GM18505 (cell line): Measurements from ENCODE around the gene PLCB4.
"Not testable (repeated sequence)": the region's sequence is repeated elsewhere in the genome, so short reads cannot be mapped to it uniquely, and the experiment has no call there.

Experiments used
- ATAC-seq: cut with Tn5 transposase; IDR thresholded peaks from one replicate; pipeline ENCODE4 v1.9.1; 2021; ENCODE audit not compliant: unreplicated experiment
- POLR2A ChIP-seq: IDR thresholded peaks from 4 replicates; pipeline ENCODE4 v1.6.1; 2011; ENCODE audit warnings: borderline replicate concordance; ENCODE audit not compliant: insufficient read depth, insufficient read length; ENCODE audit errors: extremely low read depth

The PLCB4 gene

DNA sequence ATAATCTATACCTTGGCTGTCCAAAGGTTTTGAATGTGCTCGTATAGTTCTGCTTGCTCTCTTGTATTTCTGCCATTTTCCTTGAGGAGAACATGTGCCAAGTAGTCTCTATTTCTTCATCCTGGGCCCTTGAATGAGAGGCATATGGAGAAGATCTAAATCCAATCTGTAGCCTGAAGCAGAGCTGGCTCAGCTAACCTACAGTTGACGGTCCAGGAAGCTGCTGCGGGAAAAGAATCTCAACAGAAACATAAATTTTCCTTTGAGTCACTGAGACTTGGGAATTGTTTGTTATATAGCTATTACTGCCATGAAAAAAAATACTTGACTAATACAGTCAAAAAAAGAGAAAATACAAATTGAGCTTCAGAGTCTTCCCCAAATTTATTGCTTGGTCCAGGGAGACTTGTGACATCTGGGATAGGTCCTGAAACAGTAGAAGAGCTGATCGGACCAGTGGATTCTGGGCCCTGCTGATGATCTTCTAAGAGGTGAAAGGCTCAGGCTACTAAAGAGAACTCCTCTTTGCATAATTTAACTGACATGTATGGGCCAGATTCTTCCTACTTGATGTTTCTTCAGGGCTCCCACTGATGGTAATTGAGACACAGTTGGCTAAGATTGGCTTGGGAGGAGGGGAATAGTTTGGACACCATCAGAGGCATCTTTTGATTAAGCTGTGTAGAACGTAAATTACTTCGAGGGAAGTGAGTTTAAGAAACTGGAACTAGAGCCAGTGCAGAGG lies 29.9 kb upstream of the PLCB4 start:
- TF ChIP-seq POLR2A = no peak
- no peak for ATAC-seq

DNA sequence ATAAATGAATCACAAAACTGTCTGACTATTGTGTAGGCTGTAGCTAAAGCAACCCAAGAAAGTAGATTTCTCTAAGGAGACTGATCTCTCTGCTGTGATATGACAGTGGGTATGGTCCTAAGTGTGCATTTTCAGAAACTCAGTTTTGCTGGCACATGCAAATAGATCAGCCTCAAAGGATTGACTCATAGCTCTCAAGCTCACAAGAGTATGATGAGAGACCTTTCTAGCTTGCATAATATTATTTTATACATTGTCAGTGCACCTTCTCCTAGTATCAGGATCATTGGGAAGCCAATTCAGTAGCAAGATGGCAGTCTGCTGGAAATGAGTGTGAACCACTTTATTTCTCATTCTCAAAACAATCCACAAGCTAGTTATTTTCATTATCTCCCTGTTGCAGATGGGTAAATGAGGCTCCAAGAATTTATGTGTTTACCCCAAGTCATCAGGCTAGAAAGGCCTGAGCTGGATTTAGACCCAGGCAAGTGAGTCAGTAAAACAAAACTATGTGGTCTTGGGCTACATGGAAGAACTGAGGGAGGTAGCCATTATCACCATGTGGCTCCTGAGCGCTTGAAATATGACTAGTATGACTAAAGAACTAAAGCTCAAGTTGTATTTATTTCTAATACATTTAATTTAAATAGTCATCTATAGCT lies 27.9 kb upstream of the PLCB4 start:
- no peak for TF ChIP-seq POLR2A
- ATAC-seq = no peak

DNA sequence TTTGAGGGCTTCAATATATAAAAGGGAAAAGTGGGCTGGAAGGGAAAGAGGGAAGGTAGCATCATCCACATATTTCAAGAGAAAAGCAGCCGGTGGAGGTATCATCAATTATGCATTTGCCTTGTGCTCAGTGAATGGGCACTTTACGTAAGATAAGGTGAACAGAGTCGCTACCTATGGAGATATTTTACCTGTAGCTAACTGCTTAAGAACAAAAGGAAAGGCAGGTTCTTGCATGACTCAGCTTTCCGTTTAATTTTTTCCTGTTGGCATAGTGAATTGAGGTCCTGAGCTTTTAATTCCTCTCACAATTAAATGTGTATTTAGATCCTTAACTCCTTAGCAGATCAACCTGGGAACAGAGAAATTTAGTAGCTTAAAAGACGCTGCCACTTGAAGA lies 25.5 kb upstream of the PLCB4 start:
- ATAC-seq = no peak
- TF ChIP-seq POLR2A = no peak

GRCh38 chr20:9047928-9048327 lies 21.0 kb upstream of the PLCB4 start:
- not testable (repeated sequence) for ATAC-seq

GRCh38 chr20:9051508-9051907 lies 17.4 kb upstream of the PLCB4 start:
- ATAC-seq = no peak
- TF ChIP-seq POLR2A = no peak

GRCh38 chr20:9052136-9052535 lies 16.8 kb upstream of the PLCB4 start:
- no peak for ATAC-seq
- no peak for TF ChIP-seq POLR2A

DNA sequence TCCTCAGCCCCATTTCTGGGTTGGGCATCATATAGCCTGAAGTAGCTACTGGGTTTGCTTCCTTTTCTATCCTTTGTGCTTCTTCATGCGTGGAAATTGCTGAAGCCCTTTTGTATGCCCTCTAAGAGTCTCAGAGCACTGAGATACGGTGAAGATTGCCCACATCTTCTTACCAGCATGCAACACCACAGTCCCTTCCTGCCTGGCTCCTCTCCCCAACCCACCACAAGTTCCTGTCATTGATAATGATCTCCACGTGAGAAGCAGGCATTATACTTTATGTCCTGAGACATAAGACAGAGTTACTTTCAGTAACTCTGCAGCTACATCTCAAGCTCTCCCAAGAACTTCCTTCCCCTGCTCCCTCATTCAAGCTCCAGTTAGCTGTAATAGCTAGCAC lies 15.8 kb upstream of the PLCB4 start:
- no peak for ATAC-seq
- TF ChIP-seq POLR2A = no peak

DNA sequence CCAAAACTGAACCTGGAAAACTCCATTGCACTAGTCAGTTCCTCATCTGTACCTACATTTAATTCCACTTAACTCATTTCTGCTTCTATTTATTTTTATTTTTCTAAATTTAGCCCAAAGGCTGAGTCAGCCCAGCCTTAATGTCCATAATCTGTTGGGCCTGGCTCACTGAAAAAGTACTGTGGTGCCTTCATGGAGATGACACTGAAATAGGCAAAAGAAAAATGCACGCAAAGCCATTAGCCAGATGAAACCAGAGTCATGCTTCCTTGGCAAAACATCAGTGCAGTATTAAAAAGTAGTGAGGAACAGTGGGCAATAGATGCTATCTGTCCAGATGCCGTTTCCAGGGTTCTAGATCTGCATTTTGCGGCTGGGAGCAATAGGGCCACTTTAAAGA lies 14.7 kb upstream of the PLCB4 start:
- no peak for ATAC-seq
- TF ChIP-seq POLR2A = no peak

DNA sequence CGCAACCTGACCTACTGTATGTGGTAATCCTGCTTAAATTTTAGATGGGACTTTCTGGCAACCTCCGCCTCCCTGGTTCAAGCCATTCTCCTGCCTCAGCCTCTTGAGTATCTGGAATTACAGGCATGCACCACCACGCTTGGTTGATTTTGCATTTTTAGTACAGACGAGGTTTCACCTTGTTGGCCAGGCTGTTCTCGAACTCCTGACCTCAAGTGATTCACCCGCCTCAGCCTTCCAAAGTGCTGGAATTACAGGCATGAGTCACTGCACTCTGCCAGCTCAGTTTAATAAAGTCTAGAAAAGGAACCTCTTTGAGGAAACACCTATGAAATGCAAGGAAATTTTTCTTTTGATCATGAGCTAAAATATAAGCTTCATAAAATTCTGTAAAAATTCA lies 9.0 kb upstream of the PLCB4 start:
- ATAC-seq = no peak
- TF ChIP-seq POLR2A = no peak

- ATAC-seq = no peak
- no peak for TF ChIP-seq POLR2A
These were observed 7.5 kb upstream of the PLCB4 start for GRCh38 chr20:9061434-9061833.

DNA sequence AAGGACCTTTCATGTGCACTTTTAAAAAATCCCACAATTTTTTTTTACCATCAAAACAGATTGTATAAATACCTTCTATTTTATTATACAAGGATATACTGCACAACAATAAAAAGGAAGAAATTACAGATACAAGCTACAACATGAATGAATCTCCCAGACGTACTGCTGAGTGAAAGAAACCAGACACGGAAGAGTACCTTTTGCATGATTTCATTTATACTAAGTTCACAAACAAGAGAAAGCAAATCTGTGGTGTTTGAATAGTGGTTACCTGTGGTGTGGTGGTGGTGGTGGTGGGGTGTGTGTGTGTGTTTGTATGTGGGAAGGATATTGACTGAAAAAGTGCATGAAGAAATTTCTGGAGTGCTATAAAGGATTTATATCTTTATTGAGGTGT lies 6.8 kb upstream of the PLCB4 start:
- no peak for ATAC-seq
- no peak for TF ChIP-seq POLR2A

- ATAC-seq = no peak
- no peak for TF ChIP-seq POLR2A
These were observed 2.7 kb upstream of the PLCB4 start for GRCh38 chr20:9066191-9066590.

GRCh38 chr20:9068233-9068801 lies 570 bp upstream of the PLCB4 start:
- no peak for TF ChIP-seq POLR2A
- ATAC-seq = no peak

GRCh38 chr20:9070304-9070703 lies 1.4 kb downstream of the PLCB4 start:
- ATAC-seq = no peak
- no peak for TF ChIP-seq POLR2A

GRCh38 chr20:9071976-9072726 lies 3.3 kb downstream of the PLCB4 start:
- no peak for TF ChIP-seq POLR2A

More at GRCh38 chr20:9071976-9072726, 3.3 kb downstream of the PLCB4 start:
- no peak for ATAC-seq
